ENCODE data around the gene ASIC2. TPM values are rescaled to one million over a fixed set of nuclear protein-coding genes. Genes with fewer than 3 reads are reported as not detected.

Gene ASIC2
- total RNA-seq, 1 donor, result not detected

- H2AFZ ChIP-seq (ENCODE audit: low read length), result no peak overlapping the region
Observed at GRCh38 chr17:33290253-33290652, 2.8 kb downstream of the ASIC2 start.

GRCh38 chr17:33288954-33289353, 4.1 kb downstream of the ASIC2 start:
- DNase-seq (ENCODE audit: insufficient read length, low spot score, missing footprints), result no peak

More at GRCh38 chr17:33290253-33290652, 2.8 kb downstream of the ASIC2 start:
- no peak for DNase-seq (ENCODE audit: insufficient read length, low spot score, missing footprints)
- Histone ChIP-seq H3K27ac (ENCODE audit: low read depth, low read length) (no peak overlapping the region), H3K4me3 (ENCODE audit: insufficient read depth, low read length) (no peak overlapping the region), H3K27me3 (ENCODE audit: insufficient read depth, low read length) (peaks cover 7% of the 10 kb centered on the region), H3K79me2 (ENCODE audit: insufficient read depth, low read length) (no peaks in the 10 kb centered on the region), H3K4me1 (ENCODE audit: insufficient read depth, low read length) (no peaks in the 10 kb centered on the region), H3K4me2 (ENCODE audit: insufficient read depth, low read length) (no peak overlapping the region), H3K9me3 (ENCODE audit: low read depth, low read length) (no peaks in the 10 kb centered on the region), H3K36me3 (ENCODE audit: insufficient read depth, low read length) (no peaks in the 10 kb centered on the region), H4K20me1 (ENCODE audit: insufficient read depth, low read length) (no peaks in the 10 kb centered on the region)
- TF ChIP-seq CTCF (IDR thresholded peaks at IDR 0.05; ENCODE audit: extremely low read depth, low read depth, low read length), result no peak

GRCh38 chr17:33287096-33287725, 5.9 kb downstream of the ASIC2 start:
- Histone ChIP-seq H3K4me3 (ENCODE audit: insufficient read depth, low read length) (no peak overlapping the region), H4K20me1 (ENCODE audit: insufficient read depth, low read length) (no peaks in the 10 kb centered on the region), H3K4me1 (ENCODE audit: insufficient read depth, low read length) (no peaks in the 10 kb centered on the region), H3K27ac (ENCODE audit: low read depth, low read length) (no peak overlapping the region), H3K4me2 (ENCODE audit: insufficient read depth, low read length) (no peak overlapping the region), H3K9me3 (ENCODE audit: low read depth, low read length) (no peaks in the 10 kb centered on the region), H3K36me3 (ENCODE audit: insufficient read depth, low read length) (no peaks in the 10 kb centered on the region), H2AFZ (ENCODE audit: low read length) (no peak overlapping the region), H3K79me2 (ENCODE audit: insufficient read depth, low read length) (no peaks in the 10 kb centered on the region), H3K27me3 (ENCODE audit: insufficient read depth, low read length) (peaks cover under 1% of the 10 kb centered on the region)
- DNase-seq (ENCODE audit: insufficient read length, low spot score, missing footprints), result no peak
- no peak for TF ChIP-seq CTCF (IDR thresholded peaks at IDR 0.05; ENCODE audit: extremely low read depth, low read depth, low read length)

More at GRCh38 chr17:33288954-33289353, 4.1 kb downstream of the ASIC2 start:
- Histone ChIP-seq H2AFZ (ENCODE audit: low read length) (no peak overlapping the region), H3K4me3 (ENCODE audit: insufficient read depth, low read length) (no peak overlapping the region), H4K20me1 (ENCODE audit: insufficient read depth, low read length) (no peaks in the 10 kb centered on the region), H3K27ac (ENCODE audit: low read depth, low read length) (no peak overlapping the region), H3K36me3 (ENCODE audit: insufficient read depth, low read length) (no peaks in the 10 kb centered on the region), H3K27me3 (ENCODE audit: insufficient read depth, low read length) (peaks cover 7% of the 10 kb centered on the region), H3K79me2 (ENCODE audit: insufficient read depth, low read length) (no peaks in the 10 kb centered on the region), H3K9me3 (ENCODE audit: low read depth, low read length) (no peaks in the 10 kb centered on the region), H3K4me1 (ENCODE audit: insufficient read depth, low read length) (no peaks in the 10 kb centered on the region), H3K4me2 (ENCODE audit: insufficient read depth, low read length) (no peak overlapping the region)
- no peak for TF ChIP-seq CTCF (IDR thresholded peaks at IDR 0.05; ENCODE audit: extremely low read depth, low read depth, low read length)

- no peak for TF ChIP-seq CTCF (IDR thresholded peaks at IDR 0.05; ENCODE audit: extremely low read depth, low read depth, low read length)
- Histone ChIP-seq H3K79me2 (ENCODE audit: insufficient read depth, low read length) (no peaks in the 10 kb centered on the region), H3K27me3 (ENCODE audit: insufficient read depth, low read length) (no peaks in the 10 kb centered on the region), H3K4me3 (ENCODE audit: insufficient read depth, low read length) (no peak overlapping the region), H4K20me1 (ENCODE audit: insufficient read depth, low read length) (no peaks in the 10 kb centered on the region), H3K27ac (ENCODE audit: low read depth, low read length) (no peak overlapping the region), H3K4me2 (ENCODE audit: insufficient read depth, low read length) (no peak overlapping the region), H3K36me3 (ENCODE audit: insufficient read depth, low read length) (no peaks in the 10 kb centered on the region), H3K9me3 (ENCODE audit: low read depth, low read length) (no peaks in the 10 kb centered on the region), H3K4me1 (ENCODE audit: insufficient read depth, low read length) (no peaks in the 10 kb centered on the region), H2AFZ (ENCODE audit: low read length) (no peak overlapping the region)
- no peak for DNase-seq (ENCODE audit: insufficient read length, low spot score, missing footprints)
Observed at GRCh38 chr17:33285413-33285812, 7.7 kb downstream of the ASIC2 start.

Data from osteoblast (primary cell).